GM18951 (cell line): ENCODE measurements around the gene FOSL2.

Experiments
- POLR2A ChIP-seq: IDR thresholded peaks from 4 replicates; pipeline ENCODE4 v1.6.1; 2011; ENCODE audit warnings: mild to moderate bottlenecking; ENCODE audit not compliant: insufficient read length, insufficient read depth; ENCODE audit errors: extremely low read depth
- in situ Hi-C: fragments of 300-500 bp; cut with MboI; formaldehyde crosslinking; loops from one replicate; pipeline ENCODE4 v1.12.0; 2022; ENCODE audit warnings: low sequenced_read_pairs, mixed read lengths, inconsistent platforms; ENCODE audit not compliant: unreplicated experiment

FOSL2 gene

GRCh38 chr2:28399956-28400355 lies 7.3 kb downstream of the FOSL2 start:
- in situ Hi-C loops = no loop called here
- no peak for TF ChIP-seq POLR2A

- no peak for TF ChIP-seq POLR2A
- in situ Hi-C loops = no loop called here
These were observed 7.8 kb downstream of the FOSL2 start for GRCh38 chr2:28400419-28400818.

- in situ Hi-C loops = no loop called here
- no peak for TF ChIP-seq POLR2A
These were observed 8.3 kb downstream of the FOSL2 start for GRCh38 chr2:28400921-28401320.

- in situ Hi-C loops = no loop called here
- no peak for TF ChIP-seq POLR2A
These were observed 8.8 kb downstream of the FOSL2 start for GRCh38 chr2:28401411-28401810.

GRCh38 chr2:28401948-28402550 lies 9.4 kb downstream of the FOSL2 start:
- in situ Hi-C loops = no loop called here
- no peak for TF ChIP-seq POLR2A

- in situ Hi-C loops = no loop called here
- TF ChIP-seq POLR2A = no peak
These were observed 10.8 kb downstream of the FOSL2 start for GRCh38 chr2:28403370-28403956.

- in situ Hi-C loops = no loop called here
These were observed 11.4 kb downstream of the FOSL2 start for GRCh38 chr2:28404086-28404485.

GRCh38 chr2:28405537-28405936 lies 12.9 kb downstream of the FOSL2 start:
- TF ChIP-seq POLR2A = no peak
- in situ Hi-C loops = no loop called here

More at GRCh38 chr2:28404086-28404485, 11.4 kb downstream of the FOSL2 start:
- no peak for TF ChIP-seq POLR2A

GRCh38 chr2:28406276-28407096 lies 13.8 kb downstream of the FOSL2 start:
- in situ Hi-C loops = no loop called here
- no peak for TF ChIP-seq POLR2A

- in situ Hi-C loops = no loop called here
- no peak for TF ChIP-seq POLR2A
These were observed 14.7 kb downstream of the FOSL2 start for GRCh38 chr2:28407131-28407975.

GRCh38 chr2:28407976-28408690 lies 15.5 kb downstream of the FOSL2 start:
- in situ Hi-C loops = no loop called here
- TF ChIP-seq POLR2A = no peak

- in situ Hi-C loops = no loop called here
- no peak for TF ChIP-seq POLR2A
These were observed 16.3 kb downstream of the FOSL2 start for GRCh38 chr2:28408764-28409599.
